HG03565 (cell line): ENCODE measurements around the gene UBE2L6.
"Not testable (repeated sequence)": the region's sequence is repeated elsewhere in the genome, so short reads cannot be mapped to it uniquely, and the experiment has no call there.

Experiments used
- ATAC-seq: cut with Tn5 transposase; IDR thresholded peaks from one replicate; pipeline ENCODE4 v1.9.1; 2021; ENCODE audit warnings: mild to moderate bottlenecking, moderate library complexity; ENCODE audit not compliant: unreplicated experiment

Gene UBE2L6

GRCh38 chr11:57568330-57568766 lies 876 bp upstream of the UBE2L6 start:
- ATAC-seq = peak; percentile 60

GRCh38 chr11:57566905-57567514 lies 462 bp downstream of the UBE2L6 start:
- ATAC-seq = no peak

- ATAC-seq = peak; percentile 66
These were observed 1.2 kb downstream of the UBE2L6 start for GRCh38 chr11:57566005-57566904.

- ATAC-seq = no peak
These were observed 4.9 kb downstream of the UBE2L6 start for GRCh38 chr11:57562596-57562995.

- ATAC-seq = no peak
These were observed 7.3 kb downstream of the UBE2L6 start for GRCh38 chr11:57560146-57560545.

- no peak for ATAC-seq
These were observed 11.4 kb downstream of the UBE2L6 start for GRCh38 chr11:57556041-57556440.

- ATAC-seq = no peak
These were observed 12.1 kb downstream of the UBE2L6 start for GRCh38 chr11:57555393-57555792.

- ATAC-seq = no peak
These were observed 15.0 kb downstream of the UBE2L6 start for GRCh38 chr11:57552479-57552878.

GRCh38 chr11:57551941-57552340 lies 15.5 kb downstream of the UBE2L6 start:
- ATAC-seq = no peak

GRCh38 chr11:57549983-57550382 lies 17.5 kb downstream of the UBE2L6 start:
- no peak for ATAC-seq

GRCh38 chr11:57547854-57548377 lies 19.6 kb downstream of the UBE2L6 start:
- peak; percentile 80 for ATAC-seq

- peak; percentile 84 for ATAC-seq
These were observed 20.5 kb downstream of the UBE2L6 start for GRCh38 chr11:57546869-57547475.

- no peak for ATAC-seq
These were observed 21.0 kb downstream of the UBE2L6 start for GRCh38 chr11:57546451-57546850.

- no peak for ATAC-seq
These were observed 21.6 kb downstream of the UBE2L6 start for GRCh38 chr11:57545883-57546282.

GRCh38 chr11:57544566-57544965 lies 22.9 kb downstream of the UBE2L6 start:
- ATAC-seq = no peak

GRCh38 chr11:57543593-57543992 lies 23.9 kb downstream of the UBE2L6 start:
- ATAC-seq = no peak

GRCh38 chr11:57542582-57542981 lies 24.9 kb downstream of the UBE2L6 start:
- ATAC-seq = no peak

GRCh38 chr11:57541169-57541568 lies 26.3 kb downstream of the UBE2L6 start:
- ATAC-seq = no peak

- ATAC-seq = no peak
These were observed 28.1 kb downstream of the UBE2L6 start for GRCh38 chr11:57539342-57539741.

GRCh38 chr11:57536947-57537619 lies 30.4 kb downstream of the UBE2L6 start, which contains the start of gene SMTNL1:
Gene SMTNL1, plus strand, starts transcription at chr11:57537595. Its CDS starts 5,048 bp downstream, at chr11:57542643.
- ATAC-seq = no peak

GRCh38 chr11:57534449-57534848 lies 33.0 kb downstream of the UBE2L6 start:
- ATAC-seq = not testable (repeated sequence)
